Cardiac septum (tissue), 1 donor: ENCODE measurements around the gene TEAD4. TPM values are rescaled to one million over a fixed set of nuclear protein-coding genes. Genes with fewer than 3 reads are reported as not detected.

Experiments
- DNase-seq: peaks from one replicate; pipeline ENCODE4 v3.0.0-alpha.2; 2020; ENCODE audit warnings: low spot score
- intact Hi-C: fragments of 100-400 bp; cut with DNase I; formaldehyde crosslinking; loops from one replicate; pipeline ENCODE4 v1.14.0; 2022
- long read RNA-seq: library from polyadenylated mRNA; unstranded; transcript quantifications from one replicate; pipeline ENCODE4 v2.0.0, GENCODE V29; 2021
- total RNA-seq: library from RNA; stranded (reverse); fragmentation: NEBNext Ultra II Directional; extraction: Animal tissue kit (Norgen Biotek cat#: 25700); gene quantifications from one replicate; pipeline ENCODE4 v1.2.1, GENCODE V29; 2021
- donor health status: DM: no; HTN: no; CAD: no.

The TEAD4 gene
- total RNA-seq: 23.9 TPM
- long read RNA-seq, transcript TEAD4-202 (13 exons, 1,690 nt): major isoform, 5 of 45 reads
- long read RNA-seq, partial matches to known transcripts: 23 of 45 reads
- long read RNA-seq, other reads (novel, unspliced or antisense): 17 of 45 reads

GRCh38 chr12:2959192-2959504 is at the start of gene TEAD4:
TSS of gene TEAD4 (plus strand) at chr12:2959397.
- DNase-seq: peak; percentile 87
- intact Hi-C loops: loop anchor here (2.0 to 5.0 kb wide), 3 partner anchors 40 to 76 kb away; partner anchors contain the start of gene TULP3

- DNase-seq: no peak
- intact Hi-C loops: no loop called here
Measured at GRCh38 chr12:2912216-2912575, 47.0 kb upstream of the TEAD4 start.

GRCh38 chr12:2919249-2919648 is 39.9 kb upstream of the TEAD4 start:
- intact Hi-C loops: no loop called here
- DNase-seq: no peak

GRCh38 chr12:2922329-2922728 is 36.9 kb upstream of the TEAD4 start:
- intact Hi-C loops: no loop called here

GRCh38 chr12:2923057-2923456 is 36.1 kb upstream of the TEAD4 start:
- intact Hi-C loops: no loop called here
- no peak for DNase-seq

More at GRCh38 chr12:2922329-2922728, 36.9 kb upstream of the TEAD4 start:
- DNase-seq: no peak

GRCh38 chr12:2924019-2924418 is 35.2 kb upstream of the TEAD4 start:
- intact Hi-C loops: no loop called here
- DNase-seq: no peak

- no peak for DNase-seq
- intact Hi-C loops: loop anchor here (5.0 kb wide), 1 partner anchor 158 kb away; no protein-coding TSS in a partner anchor
Measured at GRCh38 chr12:2925322-2925995, 33.7 kb upstream of the TEAD4 start.

- DNase-seq: no peak
- intact Hi-C loops: no loop called here
Measured at GRCh38 chr12:2930865-2931264, 28.3 kb upstream of the TEAD4 start.

GRCh38 chr12:2933586-2933985 is 25.6 kb upstream of the TEAD4 start:
- no peak for DNase-seq
- intact Hi-C loops: no loop called here

GRCh38 chr12:2934371-2934770 is 24.8 kb upstream of the TEAD4 start:
- intact Hi-C loops: no loop called here
- no peak for DNase-seq

- intact Hi-C loops: no loop called here
- DNase-seq: no peak
Measured at GRCh38 chr12:2936301-2936700, 22.9 kb upstream of the TEAD4 start.

GRCh38 chr12:2937500-2937899 is 21.7 kb upstream of the TEAD4 start:
- no peak for DNase-seq
- intact Hi-C loops: no loop called here

- no peak for DNase-seq
- intact Hi-C loops: no loop called here
Measured at GRCh38 chr12:2939191-2939590, 20.0 kb upstream of the TEAD4 start.

- no peak for DNase-seq
- intact Hi-C loops: loop anchor here (5.0 kb wide), 1 partner anchor 53 kb away; no protein-coding TSS in a partner anchor
Measured at GRCh38 chr12:2940564-2940963, 18.6 kb upstream of the TEAD4 start.

- peak; percentile 9 for DNase-seq
- intact Hi-C loops: loop anchor here (5.0 kb wide), 1 partner anchor 54 kb away; no protein-coding TSS in a partner anchor
Measured at GRCh38 chr12:2941524-2941923, 17.7 kb upstream of the TEAD4 start.

- intact Hi-C loops: loop anchor here (5.0 kb wide), 1 partner anchor 57 kb away; no protein-coding TSS in a partner anchor
Measured at GRCh38 chr12:2944401-2945047, 14.7 kb upstream of the TEAD4 start.

GRCh38 chr12:2949411-2949810 is 9.8 kb upstream of the TEAD4 start:
- intact Hi-C loops: no loop called here
- DNase-seq: no peak

More at GRCh38 chr12:2944401-2945047, 14.7 kb upstream of the TEAD4 start:
- DNase-seq: peak; percentile 75

- DNase-seq: no peak
- intact Hi-C loops: loop anchor here (5.0 kb wide), 1 partner anchor 64 kb away; the partner anchor contains the start of gene TULP3
Measured at GRCh38 chr12:2955888-2956287, 3.3 kb upstream of the TEAD4 start.

GRCh38 chr12:2957816-2958431 is 1.3 kb upstream of the TEAD4 start:
- DNase-seq: no peak
- intact Hi-C loops: loop anchor here (2.0 to 5.0 kb wide), 3 partner anchors 41 to 77 kb away; partner anchors contain the start of gene TULP3
